HFFc6 (cell line): Measurements from ENCODE around the gene PLD6. TPM values are rescaled to one million over a fixed set of nuclear protein-coding genes. Genes with fewer than 3 reads are reported as not detected.

Experiments
- DNase-seq: peaks from one replicate; pipeline ENCODE4 v3.0.0-alpha.2; 2018
- H3K27ac Mint-ChIP-seq: 2 replicates; pipeline ENCODE4 v1.8.0; 2020; ENCODE audit warnings: mild to moderate bottlenecking, mixed read lengths
- H3K27me3 Mint-ChIP-seq: 2 replicates; pipeline ENCODE4 v1.8.0; 2021; ENCODE audit warnings: mild to moderate bottlenecking, moderate library complexity, mixed read lengths; ENCODE audit not compliant: insufficient read depth
- H3K36me3 Mint-ChIP-seq: 2 replicates; pipeline ENCODE4 v1.8.0; 2021; ENCODE audit warnings: low read depth, mixed read lengths
- H3K4me1 Mint-ChIP-seq: 2 replicates; pipeline ENCODE4 v1.8.0; 2020; ENCODE audit warnings: low read depth, mixed read lengths
- H3K4me3 Mint-ChIP-seq: 2 replicates; pipeline ENCODE4 v1.8.0; 2020; ENCODE audit warnings: mild to moderate bottlenecking, moderate library complexity, mixed read lengths
- H3K9me3 Mint-ChIP-seq: 2 replicates; pipeline ENCODE4 v1.8.0; 2020; ENCODE audit warnings: mild to moderate bottlenecking, mixed read lengths
- total RNA-seq, 6 experiments: library from RNA; stranded (reverse); fragmentation: NEBNext Ultra II Directional; extraction: Animal tissue kit (Norgen Biotek cat#: 25700); gene quantifications; 2 replicates in 1 of 6; 3 replicates in 5 of 6; pipeline ENCODE4 v1.2.3, GENCODE V29; 2021
- TF ChIP-seq, protein P1 (sequence below): fragments of 200-600 bp; sonication (generic); IDR thresholded peaks from 2 replicates; pipeline ENCODE4 v1.5.0; 2021; ENCODE audit warnings: antibody characterized with exemption, mild to moderate bottlenecking

Gene PLD6
- total RNA-seq, 6 experiments from 2014 or later: 1.7 to 3.6 (median 2.3) TPM

DNA sequence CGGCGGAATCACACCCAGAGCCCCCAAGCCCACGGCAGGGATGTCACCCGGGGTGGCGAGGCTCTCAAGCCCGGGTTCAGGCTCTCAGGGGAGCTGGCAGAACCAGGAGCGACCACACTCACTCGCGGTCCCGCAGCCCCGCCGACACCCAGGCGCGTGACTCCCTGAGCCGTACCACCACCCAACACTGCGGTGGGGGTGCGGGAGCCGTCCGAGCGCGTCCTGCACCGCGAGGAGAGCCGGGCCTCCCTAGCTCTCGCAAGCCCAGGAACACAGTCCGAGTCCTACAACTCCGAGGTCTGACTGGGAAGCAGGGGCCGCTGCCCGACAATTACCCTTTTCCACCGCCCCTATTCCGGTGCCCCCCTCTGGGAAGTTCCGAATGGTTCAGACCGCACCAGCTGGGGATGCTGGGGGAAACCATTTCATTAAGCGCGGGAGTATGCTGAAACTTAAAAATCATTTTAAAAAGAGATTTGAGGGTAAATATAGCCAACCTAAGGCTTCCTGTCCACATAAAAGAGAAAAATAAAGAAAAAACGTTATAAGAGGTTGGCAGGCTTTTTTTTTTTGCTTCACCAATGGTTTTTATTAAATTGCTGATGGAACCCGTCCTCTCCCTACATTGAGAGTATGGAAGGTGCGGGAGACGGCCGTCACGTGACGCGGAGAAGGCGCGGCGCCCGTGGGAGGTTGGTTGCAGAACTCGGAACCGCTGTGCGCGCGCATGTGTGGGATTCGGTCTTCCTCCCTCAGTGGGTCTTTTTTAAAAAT, 31.1 kb upstream of the PLD6 start, which contains the start of gene FLCN:
FLCN (minus strand) TSS at position 143 of the 774 bp plus-strand sequence. CDS start 9,031 bp downstream, outside the sequence.
- no peaks in the 10 kb centered on the region for H3K36me3 Mint-ChIP-seq
- peaks cover 15% of the 10 kb centered on the region for H3K4me1 Mint-ChIP-seq
- DNase-seq: peak; percentile 81

DNA sequence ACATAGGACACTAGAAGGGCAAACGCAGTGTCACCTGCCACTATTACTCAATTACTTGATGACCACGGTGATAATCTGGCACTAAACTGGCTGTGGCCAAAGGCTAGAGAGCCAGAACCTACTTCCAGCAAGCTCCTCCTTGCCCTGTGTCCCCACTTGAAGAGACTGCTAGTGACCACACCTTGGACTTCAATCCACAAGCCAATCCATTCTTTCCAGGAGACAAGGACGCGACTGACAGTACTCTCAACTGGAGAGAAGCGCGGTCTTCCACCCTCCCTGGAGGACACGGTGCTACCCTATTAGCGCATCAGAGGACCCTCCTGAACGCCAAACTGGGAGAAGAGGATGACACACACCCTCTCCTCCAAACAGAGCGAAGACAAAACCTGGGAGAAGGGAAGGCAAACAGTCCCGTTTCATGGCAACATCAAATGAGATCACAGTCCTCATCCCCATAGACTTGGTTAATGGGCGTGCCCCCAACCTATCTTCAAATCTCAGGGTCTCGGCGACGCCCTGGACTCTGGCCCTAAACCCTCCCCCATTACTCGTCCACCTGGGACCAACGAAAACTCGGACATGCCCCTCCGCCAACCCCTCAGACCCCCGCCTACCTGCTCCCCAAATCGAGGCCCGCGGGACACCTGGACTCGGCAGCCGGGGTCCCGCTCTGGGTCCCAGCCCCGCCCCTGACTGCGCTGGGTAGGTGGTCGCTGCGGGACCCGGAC, 30.3 kb upstream of the PLD6 start:
- DNase-seq: peak; percentile 64
- 0 out of 2 replicates have a peak, but pooled peaks cover 4% of the 10 kb centered on the region for H3K36me3 Mint-ChIP-seq
- TF ChIP-seq, protein P1, sequence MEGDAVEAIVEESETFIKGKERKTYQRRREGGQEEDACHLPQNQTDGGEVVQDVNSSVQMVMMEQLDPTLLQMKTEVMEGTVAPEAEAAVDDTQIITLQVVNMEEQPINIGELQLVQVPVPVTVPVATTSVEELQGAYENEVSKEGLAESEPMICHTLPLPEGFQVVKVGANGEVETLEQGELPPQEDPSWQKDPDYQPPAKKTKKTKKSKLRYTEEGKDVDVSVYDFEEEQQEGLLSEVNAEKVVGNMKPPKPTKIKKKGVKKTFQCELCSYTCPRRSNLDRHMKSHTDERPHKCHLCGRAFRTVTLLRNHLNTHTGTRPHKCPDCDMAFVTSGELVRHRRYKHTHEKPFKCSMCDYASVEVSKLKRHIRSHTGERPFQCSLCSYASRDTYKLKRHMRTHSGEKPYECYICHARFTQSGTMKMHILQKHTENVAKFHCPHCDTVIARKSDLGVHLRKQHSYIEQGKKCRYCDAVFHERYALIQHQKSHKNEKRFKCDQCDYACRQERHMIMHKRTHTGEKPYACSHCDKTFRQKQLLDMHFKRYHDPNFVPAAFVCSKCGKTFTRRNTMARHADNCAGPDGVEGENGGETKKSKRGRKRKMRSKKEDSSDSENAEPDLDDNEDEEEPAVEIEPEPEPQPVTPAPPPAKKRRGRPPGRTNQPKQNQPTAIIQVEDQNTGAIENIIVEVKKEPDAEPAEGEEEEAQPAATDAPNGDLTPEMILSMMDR: no peak

More for the DNA sequence above, 31.1 kb upstream of the PLD6 start, which contains the start of gene FLCN:
- peaks cover 2% of the 10 kb centered on the region for H3K27me3 Mint-ChIP-seq
- H3K4me3 Mint-ChIP-seq: peak within 1 kb of the TSS; percentile 97
- no peaks in the 10 kb centered on the region for H3K9me3 Mint-ChIP-seq
- TF ChIP-seq, protein P1: no peak
- H3K27ac Mint-ChIP-seq: peak within 1 kb of the TSS; percentile 99

GRCh38 chr17:17235212-17236174, 29.4 kb upstream of the PLD6 start:
- H3K27ac Mint-ChIP-seq: peak overlapping the region; percentile 99
- peaks cover 2% of the 10 kb centered on the region for H3K27me3 Mint-ChIP-seq
- H3K4me3 Mint-ChIP-seq: peak overlapping the region; percentile 97
- H3K4me1 Mint-ChIP-seq: peaks cover 15% of the 10 kb centered on the region
- H3K36me3 Mint-ChIP-seq: 0 out of 2 replicates have a peak, but pooled peaks cover 8% of the 10 kb centered on the region
- DNase-seq: peak; percentile 11
- H3K9me3 Mint-ChIP-seq: no peaks in the 10 kb centered on the region
- TF ChIP-seq, protein P1: no peak

More for the DNA sequence above, 30.3 kb upstream of the PLD6 start:
- Mint-ChIP-seq H3K27me3 (peaks cover 2% of the 10 kb centered on the region), H3K9me3 (no peaks in the 10 kb centered on the region), H3K4me3 (peak overlapping the region; percentile 97), H3K27ac (peak overlapping the region; percentile 99), H3K4me1 (peaks cover 15% of the 10 kb centered on the region)

DNA sequence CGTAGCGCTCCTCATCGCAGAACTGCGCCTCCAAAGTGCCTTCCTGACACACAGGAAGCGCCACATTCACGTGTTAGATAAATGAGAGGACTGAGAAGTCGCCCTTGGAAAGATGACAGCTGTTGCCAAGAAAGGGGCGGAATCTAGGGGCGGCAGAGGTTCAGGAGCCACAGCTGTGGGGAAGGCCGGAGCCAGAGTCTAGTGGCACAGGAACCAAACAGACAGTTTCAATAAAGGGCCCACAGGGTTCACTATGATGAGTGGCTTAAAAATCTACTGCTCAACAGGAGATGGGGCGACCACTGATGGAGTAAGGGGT, 26.1 kb upstream of the PLD6 start:
- DNase-seq: no peak
- Mint-ChIP-seq H3K27ac (no peak overlapping the region), H3K27me3 (no peaks in the 10 kb centered on the region; the same call in none of the 2 replicates), H3K4me1 (peaks cover 15% of the 10 kb centered on the region), H3K36me3 (peaks cover 24% of the 10 kb centered on the region; the same call in 1 of the 2 replicates), H3K9me3 (no peaks in the 10 kb centered on the region), H3K4me3 (no peak overlapping the region)
- TF ChIP-seq, protein P1: no peak
